NCI-H82 (cell line): ENCODE results near the gene DPEP1.
"Not testable (repeated sequence)": the region's sequence is repeated elsewhere in the genome, so short reads cannot be mapped to it uniquely, and the experiment has no call there.

ENCODE experiments used
- DNase-seq: peaks from one replicate; lab custom pipeline; 2025; lab: John Stamatoyannopoulos, UW

The DPEP1 gene

DNA sequence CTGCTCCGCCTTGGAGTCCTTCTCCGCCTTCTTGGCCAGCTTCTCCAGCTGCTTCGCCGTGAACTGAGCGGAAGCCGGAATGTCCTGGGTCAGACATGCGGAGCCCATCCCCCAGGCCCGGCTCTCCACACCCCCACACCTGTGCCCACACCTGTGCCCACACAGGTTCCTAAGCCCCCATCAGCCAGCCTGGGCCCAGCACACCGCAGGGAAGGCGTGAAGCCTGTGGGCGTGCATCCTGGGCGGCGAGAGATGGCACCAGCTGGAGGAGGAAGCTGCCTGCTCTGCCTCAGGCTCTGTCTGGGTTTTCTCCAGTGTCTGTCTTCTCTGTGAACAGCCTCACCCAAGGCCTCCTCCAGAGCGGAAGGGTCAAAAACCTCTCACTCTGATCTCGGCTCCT, 38.1 kb downstream of the DPEP1 start:
- DNase-seq, result no peak

DNA sequence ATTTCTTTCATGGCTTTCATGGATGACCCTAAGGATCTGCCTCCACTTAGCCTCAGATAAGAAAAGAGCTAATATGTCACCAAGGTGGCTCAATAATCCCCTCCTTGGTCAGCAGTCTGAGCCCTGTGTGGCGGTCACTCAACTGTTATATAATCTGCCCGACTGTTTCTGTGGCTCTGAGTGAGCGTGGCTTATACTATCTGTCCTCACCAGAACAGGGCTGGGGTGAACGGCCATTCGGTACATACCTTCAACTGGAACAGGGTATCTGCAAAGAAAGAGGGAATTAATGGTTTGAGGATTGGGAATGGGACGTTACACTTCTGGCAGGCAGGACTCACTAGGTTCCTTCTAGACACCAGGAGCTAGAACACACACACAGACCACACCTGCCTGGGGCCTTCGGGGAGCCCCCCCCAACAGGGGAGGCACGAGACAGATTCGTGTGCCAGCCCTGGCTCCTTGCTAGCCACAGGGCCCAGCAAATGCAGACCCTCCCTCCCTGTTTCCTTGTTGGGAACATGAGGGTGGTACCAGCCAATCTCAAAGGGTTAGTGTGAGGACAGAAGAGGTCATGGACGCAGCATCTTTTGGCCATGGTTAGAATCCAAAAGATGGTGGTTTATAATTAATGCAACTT, 40.3 kb downstream of the DPEP1 start:
- no peak for DNase-seq

DNA sequence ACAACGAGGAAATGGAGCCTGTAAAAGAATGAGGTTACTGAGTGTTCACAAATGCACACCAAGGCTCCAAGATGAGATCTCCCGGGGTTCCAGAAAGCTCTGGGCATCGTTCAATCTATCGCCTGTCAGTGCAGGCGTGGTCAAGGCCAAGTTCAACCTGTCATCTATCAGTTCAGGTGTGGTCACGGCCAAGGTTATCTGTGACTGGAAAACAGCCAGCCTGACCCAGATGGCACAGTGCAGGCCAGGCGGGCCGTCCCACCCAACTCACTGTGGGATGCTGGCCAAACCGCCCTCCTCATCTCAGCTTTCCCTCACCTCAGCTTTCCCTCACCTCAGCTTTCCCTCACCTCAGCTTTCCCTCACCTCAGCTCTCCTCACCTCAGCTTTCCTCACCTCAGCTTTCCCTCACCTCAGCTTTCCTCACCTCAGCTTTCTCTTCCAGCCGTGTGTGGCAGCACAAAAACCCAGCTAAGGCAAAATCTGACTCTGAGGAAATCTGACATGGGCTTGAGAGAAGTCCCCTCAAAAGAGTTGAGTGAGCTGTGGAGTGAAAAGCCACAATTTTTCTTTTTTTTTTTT, 41.7 kb downstream of the DPEP1 start:
- DNase-seq, result no peak

DNA sequence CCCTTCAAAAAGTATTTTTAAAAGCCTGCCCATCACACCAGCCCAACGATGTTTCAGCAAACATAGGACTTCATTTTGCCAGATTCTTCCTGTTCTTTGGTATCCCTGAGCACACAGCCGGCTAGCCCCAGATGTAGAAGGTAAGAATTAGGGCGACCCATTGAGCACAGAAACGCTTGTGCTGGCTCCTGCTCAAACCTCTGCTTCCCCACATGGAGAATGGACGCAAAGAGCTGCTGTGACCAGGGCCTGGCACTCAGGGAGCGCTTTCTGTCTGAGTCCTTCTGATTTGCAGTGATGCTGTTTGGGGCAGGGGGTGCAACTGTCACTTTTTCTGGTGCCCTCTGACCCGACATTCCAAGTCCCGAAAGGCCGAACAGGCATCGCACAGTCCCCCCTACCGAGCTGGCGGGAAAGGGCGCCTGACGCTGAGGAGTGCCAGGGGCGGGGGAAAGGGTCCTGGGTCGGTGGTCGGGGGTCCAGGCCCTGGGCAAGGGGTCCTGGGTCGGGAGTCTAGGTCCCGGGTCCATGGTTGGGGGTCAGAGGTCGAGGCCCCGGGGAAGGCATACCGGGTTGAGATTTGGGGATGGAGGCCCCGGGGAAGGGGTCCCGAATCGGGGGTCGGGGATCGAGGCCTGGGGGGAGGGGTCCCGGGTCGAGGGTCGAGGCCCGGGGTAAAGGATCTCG, 43.1 kb downstream of the DPEP1 start:
- DNase-seq, result no peak

DNA sequence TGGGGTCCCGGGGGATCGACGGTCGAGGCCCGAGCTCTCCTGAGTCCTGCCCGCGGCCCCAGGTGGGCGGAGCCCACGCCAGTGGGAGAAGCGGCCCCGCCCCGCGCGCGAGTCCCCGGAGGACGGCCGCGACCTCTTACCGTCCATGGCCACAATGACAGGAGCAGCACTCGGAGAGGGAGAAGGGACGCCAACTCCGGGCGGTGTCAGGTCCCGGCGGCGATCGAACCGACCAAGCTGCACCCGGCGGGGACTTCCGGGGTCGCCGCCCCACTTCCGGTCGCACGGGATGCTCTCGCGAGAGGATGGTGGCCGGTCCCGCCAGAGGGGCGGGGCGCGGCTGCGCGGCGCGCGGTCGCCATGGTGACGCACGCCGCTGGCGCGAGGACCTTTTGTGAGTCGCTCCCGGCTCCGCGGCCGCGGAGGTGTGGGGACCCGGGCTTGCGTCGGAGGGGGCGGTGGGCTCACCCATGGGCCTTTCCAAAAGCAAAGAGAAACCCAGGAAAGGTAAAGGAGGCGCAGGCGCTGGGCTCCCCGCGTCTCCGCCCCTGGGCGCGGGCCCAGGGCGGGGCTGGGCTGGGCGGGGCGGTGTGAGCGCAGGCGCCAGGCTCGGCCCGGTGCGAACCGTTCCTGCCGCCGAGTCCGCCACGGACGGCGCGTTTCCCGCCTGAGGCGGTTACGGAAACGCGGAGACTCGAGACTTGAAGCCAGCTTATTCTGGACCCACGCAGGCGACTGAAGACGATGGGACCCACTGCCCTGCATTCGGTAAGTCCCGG, 44.2 kb downstream of the DPEP1 start, which contains the start of the genes CHMP1A and SPATA33:
TSS of gene CHMP1A (minus strand) at position 267 of the 779 bp plus-strand sequence. CDS start at position 147, 120 bp downstream.
TSS of gene SPATA33 (plus strand) at position 395 of the 779 bp plus-strand sequence. CDS start at position 471, 76 bp downstream.
- DNase-seq, result peak; percentile 88

DNA sequence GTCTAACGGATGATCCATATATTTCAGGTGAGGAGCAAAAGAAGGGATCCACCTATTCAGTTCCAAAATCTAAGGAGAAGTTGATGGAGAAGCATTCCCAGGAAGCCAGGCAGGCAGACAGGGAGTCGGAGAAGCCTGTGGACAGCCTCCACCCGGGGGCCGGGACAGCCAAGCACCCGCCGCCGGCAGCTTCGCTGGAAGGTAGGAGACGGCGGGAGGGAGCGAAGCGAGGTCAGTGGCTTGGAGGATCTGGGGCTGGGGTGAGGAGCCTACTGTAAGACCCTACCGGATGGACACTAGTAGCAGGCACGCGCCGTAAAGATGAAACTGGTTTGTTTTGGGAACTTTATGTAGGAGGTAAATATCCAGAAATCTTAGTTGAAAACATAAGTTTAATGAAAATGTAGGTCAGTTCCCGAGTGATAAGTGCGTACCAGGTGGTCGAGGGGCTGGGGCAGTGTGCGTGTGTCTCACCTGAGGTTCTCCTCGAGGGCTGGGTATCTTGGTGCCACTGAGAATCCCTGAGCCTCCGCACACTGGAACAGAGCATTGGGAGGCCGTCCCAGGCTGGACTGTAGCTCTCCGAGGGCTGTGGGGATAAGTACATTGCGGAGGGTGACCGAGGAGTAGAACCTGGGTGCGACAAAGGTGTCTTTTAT, 44.9 kb downstream of the DPEP1 start:
- DNase-seq, result peak; percentile 33

DNA sequence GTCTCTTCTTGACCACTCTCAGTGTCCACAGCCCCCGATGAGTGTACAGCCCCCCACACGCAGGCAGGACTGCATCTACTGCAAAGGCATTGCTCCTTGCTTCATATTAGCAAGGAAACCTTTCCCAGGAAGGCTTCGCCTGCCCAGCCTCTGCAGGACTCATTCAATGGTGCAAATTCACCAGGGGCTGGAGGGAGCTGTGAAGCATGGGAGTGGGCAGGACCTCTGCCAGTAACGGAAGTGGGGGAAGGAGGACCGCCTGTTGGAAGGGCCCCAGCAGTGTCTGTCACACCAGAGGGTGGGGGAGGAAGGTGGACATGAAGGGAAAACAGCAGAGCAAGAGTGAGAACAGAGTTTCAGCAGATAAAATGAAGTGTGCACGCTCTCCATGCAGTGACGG, 46.7 kb downstream of the DPEP1 start:
- DNase-seq, result no peak

DNA sequence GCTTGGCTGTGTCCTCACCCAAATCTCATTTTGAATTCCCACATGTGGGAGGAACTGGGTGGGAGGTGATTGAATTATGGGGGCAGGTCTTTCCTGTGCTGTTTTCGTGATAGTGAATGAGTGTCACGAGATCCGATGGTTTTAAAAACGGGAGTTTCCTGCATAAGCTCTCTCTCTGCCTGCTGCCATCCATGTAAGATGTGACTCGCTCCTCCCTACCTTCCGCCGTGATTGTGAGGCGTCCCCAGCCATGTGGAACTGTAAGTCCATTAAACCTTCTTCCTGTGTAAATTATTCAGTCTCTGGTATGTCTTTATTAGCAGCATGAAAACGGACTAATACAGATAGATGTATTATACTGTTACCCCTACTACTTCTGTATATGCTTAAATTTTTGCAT, 47.8 kb downstream of the DPEP1 start:
- DNase-seq, result no peak

DNA sequence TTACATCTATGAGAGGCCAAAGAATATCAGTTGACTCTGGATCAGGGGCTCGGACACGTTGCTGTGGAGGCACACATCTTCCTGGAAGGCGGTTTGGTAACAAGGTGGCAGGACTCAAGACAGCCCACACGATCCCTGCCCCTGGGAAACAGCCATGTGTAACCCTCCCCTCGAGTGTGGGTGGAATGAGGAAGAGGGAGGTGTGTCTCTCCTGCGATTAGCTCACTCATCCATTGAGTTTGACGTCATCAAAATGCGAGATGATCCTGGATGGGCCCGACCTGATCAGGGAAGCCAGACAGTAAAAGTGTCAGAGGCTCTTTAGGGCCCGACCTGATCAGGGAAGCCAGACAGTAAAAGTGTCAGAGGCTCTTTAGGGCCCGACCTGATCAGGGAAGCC, 50.8 kb downstream of the DPEP1 start:
- not testable (repeated sequence) for DNase-seq

DNA sequence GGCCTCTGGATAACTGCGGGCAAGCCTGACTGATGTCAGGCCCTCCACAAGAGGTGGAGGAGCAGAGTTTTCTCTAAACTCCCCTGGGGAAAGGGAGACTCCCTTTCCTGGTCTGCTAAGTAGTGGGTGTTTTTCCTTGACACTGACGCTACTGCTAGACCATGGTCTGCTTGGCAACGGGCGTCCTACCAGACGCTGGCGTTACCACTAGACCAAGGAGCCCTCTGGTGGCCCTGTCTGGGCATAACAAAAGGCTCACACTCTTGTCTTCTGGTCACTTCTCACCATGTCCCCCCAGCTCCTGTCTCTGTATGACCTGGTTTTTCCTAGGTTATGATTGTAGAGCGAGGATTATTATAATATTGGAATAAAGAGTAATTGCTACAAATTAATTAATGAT, 53.6 kb downstream of the DPEP1 start:
- peak; percentile 64 for DNase-seq

DNA sequence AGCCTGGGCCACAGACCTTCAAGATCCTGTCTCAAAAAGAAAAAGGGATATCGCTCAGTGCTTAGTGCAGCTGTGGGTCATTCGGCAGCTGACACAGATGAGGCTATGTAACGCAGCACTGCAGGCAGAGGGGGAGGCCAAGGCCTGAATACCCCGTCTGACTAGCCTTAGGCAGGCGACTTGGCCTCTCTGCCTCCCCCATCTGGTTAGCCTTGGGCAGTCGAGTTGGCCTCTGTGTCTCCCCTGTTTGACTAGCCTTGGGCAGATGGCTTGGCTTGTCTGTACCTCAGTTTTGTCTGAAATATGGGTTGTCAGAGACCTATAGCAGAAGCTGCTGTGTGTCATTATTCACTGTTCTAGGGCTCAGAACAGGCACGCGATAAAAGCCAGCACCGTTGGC, 54.2 kb downstream of the DPEP1 start:
- no peak for DNase-seq

DNA sequence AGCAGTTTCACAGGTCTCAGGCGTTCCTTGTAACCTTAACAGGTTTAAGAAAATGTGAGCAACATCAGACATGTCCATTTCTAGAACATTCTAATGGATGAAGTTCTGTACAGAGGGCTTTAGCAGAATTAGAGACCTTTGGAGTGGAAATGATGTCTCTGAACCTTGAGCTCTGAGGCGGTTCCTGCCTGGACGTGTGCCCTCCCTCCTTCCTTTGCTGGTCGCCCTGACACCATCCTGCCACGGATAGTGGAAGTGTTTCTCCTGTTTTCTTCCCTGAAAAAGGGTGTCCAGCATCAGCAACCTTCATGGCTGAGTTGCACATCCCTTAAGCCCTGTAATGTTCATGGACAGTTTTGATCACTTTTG, 55.3 kb downstream of the DPEP1 start:
- DNase-seq, result no peak

DNA sequence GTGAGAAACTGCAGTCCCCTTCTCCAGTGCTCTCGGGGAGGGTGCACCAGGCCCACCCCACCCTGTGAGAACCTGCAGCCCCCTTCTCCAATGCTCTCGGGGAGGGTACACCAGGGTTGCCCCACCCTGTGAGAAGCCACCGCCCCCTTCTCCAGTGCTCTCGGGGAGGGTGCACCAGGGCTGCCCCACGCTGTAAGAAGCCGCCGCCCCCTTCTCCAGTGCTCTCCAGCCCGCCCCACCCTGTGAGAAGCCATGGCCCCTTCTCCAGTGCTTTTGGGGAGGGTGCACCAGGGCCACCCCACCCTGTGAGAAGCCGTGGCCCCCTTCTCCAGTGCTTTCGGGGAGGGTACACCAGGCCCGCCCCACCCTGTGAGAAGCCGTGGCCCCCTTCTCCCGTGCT, 56.3 kb downstream of the DPEP1 start:
- DNase-seq, result no peak

DNA sequence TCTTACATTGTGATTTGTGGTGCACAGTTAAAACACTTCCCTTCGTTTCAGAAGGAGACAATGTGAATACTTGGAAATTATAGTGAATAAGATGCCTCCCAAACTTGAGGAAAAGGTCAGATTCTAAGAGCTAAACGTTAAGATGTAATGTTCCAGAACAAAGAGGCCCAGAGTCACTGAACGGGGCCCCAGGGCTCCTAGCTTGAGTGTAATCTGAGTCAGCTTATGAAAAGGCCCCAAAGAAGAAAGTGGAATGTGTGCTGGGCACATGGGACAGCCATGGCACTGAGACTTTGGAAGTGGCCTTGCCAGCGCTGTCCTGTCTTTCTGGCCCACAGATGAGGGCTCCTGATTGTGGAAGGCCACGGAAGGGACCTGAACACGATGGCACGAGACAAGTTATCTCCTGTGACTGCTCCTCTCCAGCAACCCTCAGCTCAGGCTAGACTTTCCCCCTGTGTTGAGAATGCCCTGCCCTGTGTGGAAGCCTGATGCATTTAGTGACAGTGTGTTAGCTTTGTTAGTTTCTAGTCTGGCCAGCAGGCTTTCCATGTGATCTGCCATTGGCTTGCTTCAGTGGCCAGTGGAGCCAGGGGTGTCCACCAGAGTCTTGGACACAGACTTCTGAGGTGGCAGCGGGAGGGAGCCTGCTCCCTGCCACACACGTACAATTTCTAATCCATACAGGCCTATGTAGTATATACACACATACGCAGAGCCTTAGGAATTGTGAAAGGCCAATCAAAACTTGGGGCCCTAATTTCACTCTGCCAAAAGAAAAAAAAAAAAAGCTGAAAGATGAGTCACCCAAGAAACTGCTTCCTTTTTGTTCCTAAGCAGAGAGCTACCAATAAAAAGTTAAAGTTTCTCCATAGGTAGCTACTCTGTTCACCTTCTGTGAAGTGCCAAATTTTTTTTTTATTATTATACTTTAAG, 57.3 kb downstream of the DPEP1 start:
- DNase-seq, result no peak

DNA sequence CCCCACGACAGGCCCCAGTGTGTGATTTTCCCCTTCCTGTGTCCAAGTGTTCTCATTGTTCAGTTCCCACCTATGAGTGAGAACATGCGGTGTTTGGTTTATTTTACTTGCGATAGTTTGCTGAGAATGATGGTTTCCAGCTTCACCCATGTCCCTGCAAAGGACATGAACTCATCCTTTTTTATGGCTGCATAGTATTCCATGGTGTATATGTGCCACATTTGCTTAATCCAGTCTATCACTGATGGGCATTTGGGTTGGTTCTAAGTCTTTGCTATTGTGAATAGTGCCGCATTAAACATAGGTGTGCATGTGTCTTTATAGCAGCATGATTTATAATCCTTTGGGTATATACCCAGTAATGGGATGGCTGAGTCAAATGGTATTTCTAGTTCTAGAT, 58.1 kb downstream of the DPEP1 start:
- not testable (repeated sequence) for DNase-seq

DNA sequence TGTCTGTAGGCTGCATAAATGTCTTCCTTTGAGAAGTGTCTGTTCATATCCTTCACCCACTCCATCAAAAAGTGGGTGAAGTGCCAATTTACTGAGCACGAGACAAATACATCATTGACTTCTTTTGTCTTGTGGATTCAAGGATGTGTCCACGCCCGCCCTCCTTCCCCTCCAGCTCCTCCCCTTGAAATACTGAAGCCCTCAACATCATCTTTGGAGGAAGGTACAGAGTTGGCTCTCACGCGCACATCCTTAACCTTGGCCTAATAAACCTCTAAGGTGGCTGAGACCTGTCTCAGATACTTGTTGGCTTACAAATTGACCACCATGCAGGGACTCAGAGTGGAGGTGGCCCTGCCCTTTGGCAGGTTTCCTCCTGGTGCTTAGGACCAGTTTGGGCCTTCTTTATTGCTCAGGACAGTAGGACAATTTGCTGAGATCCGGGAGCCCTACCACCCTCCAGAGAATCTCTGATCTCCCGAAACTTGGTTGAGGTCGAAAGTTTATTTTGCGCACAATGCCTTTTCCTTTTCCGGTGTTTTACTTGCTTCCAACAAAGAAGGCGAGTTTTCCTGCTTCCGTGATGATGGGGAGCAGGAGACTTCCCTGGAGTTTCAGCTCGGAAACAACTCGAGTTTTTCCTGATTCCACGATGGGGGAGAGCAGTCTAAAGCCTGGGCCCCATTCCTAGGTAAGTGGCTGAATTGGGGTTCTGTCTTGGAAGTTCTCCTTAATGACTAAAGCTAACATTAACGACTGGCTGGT, 58.9 kb downstream of the DPEP1 start:
- no peak for DNase-seq

DNA sequence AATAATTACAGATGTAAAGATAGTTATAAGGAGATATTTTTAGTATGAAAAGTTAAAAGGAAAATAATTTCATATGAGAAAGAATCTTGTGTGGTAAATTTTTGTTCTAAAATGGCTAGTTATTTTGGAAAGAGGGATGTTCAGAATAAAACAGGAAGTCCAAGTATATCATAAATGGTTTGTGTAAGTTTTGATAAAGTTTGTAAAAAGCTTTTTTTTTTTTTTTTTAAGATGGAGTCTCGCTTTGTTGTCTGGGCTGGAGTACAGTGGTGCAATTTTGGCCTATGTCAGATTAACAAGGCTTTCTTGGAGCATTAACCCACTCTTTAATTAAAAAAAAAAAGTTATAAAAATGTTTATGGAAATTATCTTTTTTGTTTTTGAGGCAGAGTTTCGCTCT, 64.8 kb downstream of the DPEP1 start:
- DNase-seq, result no peak

DNA sequence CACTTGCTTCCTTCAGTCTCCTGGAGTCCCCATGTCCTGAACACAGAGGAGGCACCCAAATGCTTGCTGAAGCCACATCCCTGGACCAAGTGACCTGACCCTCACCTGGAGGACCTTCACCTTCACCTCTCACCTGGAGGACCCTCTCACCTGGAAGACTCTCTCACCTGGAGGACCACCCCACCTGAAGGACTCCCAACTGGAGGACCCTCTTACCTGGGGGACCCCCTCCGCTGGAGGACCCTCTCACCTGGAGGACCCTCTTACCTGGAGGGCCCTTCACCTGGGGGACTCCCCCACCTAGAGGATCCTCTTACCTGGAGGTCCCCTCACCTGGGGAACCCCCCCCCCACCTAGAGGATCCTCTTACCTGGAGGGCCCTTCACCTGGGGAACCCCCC, 72.5 kb downstream of the DPEP1 start:
- no peak for DNase-seq

DNA sequence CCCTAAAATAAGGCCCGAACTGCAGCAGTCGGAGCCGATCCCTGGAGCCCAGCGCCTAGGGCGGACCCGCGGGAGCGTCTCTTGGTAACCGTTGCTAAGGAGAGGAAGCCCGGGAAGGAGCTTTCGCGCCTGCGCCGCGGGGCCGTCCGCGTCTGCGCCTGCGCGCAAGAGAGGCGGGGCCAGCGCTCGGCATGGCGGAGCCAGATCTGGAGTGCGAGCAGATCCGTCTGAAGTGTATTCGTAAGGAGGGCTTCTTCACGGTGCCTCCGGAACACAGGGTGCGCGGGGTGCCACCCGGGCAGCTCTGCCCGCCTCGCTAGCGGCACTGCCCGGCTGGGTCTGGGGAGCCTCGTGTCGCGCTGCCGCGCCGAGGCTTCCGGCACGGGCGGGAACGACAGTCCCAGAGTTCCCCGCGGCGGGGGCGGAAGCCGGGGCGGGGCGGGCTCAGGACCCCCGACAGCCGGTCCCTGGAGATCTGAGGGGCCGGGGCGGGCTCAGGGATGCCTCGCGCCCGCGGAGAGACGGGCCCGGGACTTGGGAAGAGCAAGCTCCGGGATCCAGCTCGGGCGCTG, 73.2 kb downstream of the DPEP1 start, which contains the start of gene CDK10:
TSS of gene CDK10 (plus strand) at position 170 of the 572 bp plus-strand sequence. CDS start at position 192, 22 bp downstream.
- peak; percentile 92 for DNase-seq
